C4-2B (cell line): ENCODE data around the gene KREMEN1.

Source experiments
- CTCF ChIP-seq: fragments of 450-650 bp; conservative IDR thresholded peaks from 2 replicates; pipeline ENCODE4 v1.5.1; 2017; ENCODE audit warnings: mild to moderate bottlenecking
- ZFX ChIP-seq: fragments of 450-650 bp; IDR thresholded peaks from 2 replicates; pipeline ENCODE4 v1.6.1; 2017

- TF ChIP-seq CTCF: no peak
- no peak for TF ChIP-seq ZFX
These were observed 44.4 kb upstream of the KREMEN1 start for GRCh38 chr22:29028468-29028867.
